Measurements from ENCODE around the gene MTRF1L. TPM values are rescaled to one million over a fixed set of nuclear protein-coding genes. Genes with fewer than 3 reads are reported as not detected.

The MTRF1L gene
- polyA plus RNA-seq, 1 donor (not counting 4 experiments of a cell fraction or from before 2014, with no cell fraction given), result 19.0 TPM

DNA sequence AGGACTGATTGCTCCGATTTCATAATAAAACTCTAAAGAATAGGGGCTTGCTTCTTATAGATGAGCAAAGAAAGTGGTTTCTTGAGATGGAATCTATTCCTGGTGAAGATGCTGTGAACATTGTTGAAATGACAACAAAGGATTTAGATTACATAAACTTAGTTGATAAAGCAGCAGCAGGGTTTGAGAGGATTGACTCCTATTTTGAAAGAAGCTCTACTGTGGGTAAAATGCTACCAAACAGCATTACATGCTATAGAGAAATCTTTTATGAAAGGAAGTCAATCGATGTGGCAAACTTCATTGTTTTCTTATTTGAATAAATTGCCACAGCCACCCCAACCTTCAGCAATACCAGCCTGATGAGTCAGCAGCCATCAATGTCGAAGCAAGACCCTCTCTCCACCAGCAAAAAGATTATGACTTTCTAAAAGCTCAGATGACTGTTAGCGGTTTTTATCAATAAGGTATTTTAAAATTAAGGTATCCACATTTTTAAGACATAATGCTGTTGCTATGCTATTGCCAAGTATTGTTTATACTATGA is 12.7 kb upstream of the MTRF1L start:
- Histone ChIP-seq H3K9ac (ENCODE audit: control insufficient read depth, extremely low read depth, insufficient read depth, low read length) (no peak overlapping the region), H3K4me1 (ENCODE audit: control insufficient read depth, extremely low read depth, insufficient read depth, low read length) (no peaks in the 10 kb centered on the region), H3K4me3 (ENCODE audit: control insufficient read depth in 2 of 3, extremely low read depth in 1 of 3, insufficient read depth in 2 of 3, low read depth in 1 of 3, low read length in 3 of 3) (no peak overlapping the region), H4K20me1 (ENCODE audit: control insufficient read depth, extremely low read depth, insufficient read depth, low read length) (no peaks in the 10 kb centered on the region), H3K9me1 (ENCODE audit: control insufficient read depth, extremely low read depth, insufficient read depth, low read length) (no peaks in the 10 kb centered on the region), H2AFZ (ENCODE audit: control insufficient read depth, low read length) (no peak overlapping the region), H3K27me3 (ENCODE audit: control insufficient read depth, extremely low read depth, insufficient read depth, low read length) (no peaks in the 10 kb centered on the region), H3K9me3 (ENCODE audit: control insufficient read depth, low read depth, low read length) (no peaks in the 10 kb centered on the region), H3K79me2 (ENCODE audit: control insufficient read depth, insufficient read depth, low read length) (no peaks in the 10 kb centered on the region), H3K36me3 (ENCODE audit: control insufficient read depth in 2 of 2, extremely low read depth in 1 of 2, insufficient read depth in 2 of 2, low read length in 2 of 2) (no peaks in the 10 kb centered on the region), H3K4me2 (ENCODE audit: control insufficient read depth, extremely low read depth, insufficient read depth, low read depth, low read length) (no peak overlapping the region), H3K27ac (ENCODE audit: control insufficient read depth, insufficient read depth, low read length) (no peak overlapping the region)
- FAIRE-seq, result no peak
- TF ChIP-seq, protein P1, sequence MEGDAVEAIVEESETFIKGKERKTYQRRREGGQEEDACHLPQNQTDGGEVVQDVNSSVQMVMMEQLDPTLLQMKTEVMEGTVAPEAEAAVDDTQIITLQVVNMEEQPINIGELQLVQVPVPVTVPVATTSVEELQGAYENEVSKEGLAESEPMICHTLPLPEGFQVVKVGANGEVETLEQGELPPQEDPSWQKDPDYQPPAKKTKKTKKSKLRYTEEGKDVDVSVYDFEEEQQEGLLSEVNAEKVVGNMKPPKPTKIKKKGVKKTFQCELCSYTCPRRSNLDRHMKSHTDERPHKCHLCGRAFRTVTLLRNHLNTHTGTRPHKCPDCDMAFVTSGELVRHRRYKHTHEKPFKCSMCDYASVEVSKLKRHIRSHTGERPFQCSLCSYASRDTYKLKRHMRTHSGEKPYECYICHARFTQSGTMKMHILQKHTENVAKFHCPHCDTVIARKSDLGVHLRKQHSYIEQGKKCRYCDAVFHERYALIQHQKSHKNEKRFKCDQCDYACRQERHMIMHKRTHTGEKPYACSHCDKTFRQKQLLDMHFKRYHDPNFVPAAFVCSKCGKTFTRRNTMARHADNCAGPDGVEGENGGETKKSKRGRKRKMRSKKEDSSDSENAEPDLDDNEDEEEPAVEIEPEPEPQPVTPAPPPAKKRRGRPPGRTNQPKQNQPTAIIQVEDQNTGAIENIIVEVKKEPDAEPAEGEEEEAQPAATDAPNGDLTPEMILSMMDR (optimal IDR thresholded peaks at IDR 0.05 in 1 of 3, IDR thresholded peaks at IDR 0.05 in 1 of 3, conservative IDR thresholded peaks at IDR 0.05 in 1 of 3; ENCODE audit: extremely low read depth in 1 of 3, insufficient read depth in 2 of 3, low read length in 3 of 3), result no peak
- TF ChIP-seq EZH2 (IDR thresholded peaks at IDR 0.05; ENCODE audit: low read length), result no peak
- no peak for DNase-seq (ENCODE audit: low read depth, low spot score)
- dilution Hi-C loops (cut with MboI; ENCODE audit: extremely low pct_ligation_motif_present, low sequenced_read_pairs), result no loop called here

DNA sequence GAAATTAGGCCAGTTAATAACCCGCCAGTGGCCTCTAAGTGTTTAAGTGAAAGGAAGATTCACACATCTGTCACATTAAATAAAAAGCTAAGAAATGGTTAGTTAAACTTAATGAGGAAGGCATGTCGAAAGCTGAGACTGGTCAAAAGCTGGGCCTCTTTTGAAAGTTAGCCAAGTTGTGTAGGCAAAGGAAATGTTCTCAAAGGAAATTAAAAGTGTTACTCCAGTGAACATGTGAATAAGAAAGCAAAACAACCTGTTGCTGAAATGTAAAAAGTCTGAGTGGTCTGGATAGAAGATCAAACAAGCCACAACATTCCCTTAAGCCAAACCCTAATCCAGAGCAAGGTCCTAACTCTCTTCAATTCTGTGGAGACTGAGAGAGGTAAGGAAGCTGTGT is 10.9 kb upstream of the MTRF1L start:
- no peak for FAIRE-seq

More for the DNA sequence above, 10.9 kb upstream of the MTRF1L start:
- dilution Hi-C loops (cut with MboI; ENCODE audit: extremely low pct_ligation_motif_present, low sequenced_read_pairs), result no loop called here
- no peaks in the 10 kb centered on the region for H3K4me1 ChIP-seq (ENCODE audit: control insufficient read depth, extremely low read depth, insufficient read depth, low read length)
- no peaks in the 10 kb centered on the region for H3K79me2 ChIP-seq (ENCODE audit: control insufficient read depth, insufficient read depth, low read length)
- no peaks in the 10 kb centered on the region for H3K36me3 ChIP-seq (ENCODE audit: control insufficient read depth in 2 of 2, extremely low read depth in 1 of 2, insufficient read depth in 2 of 2, low read length in 2 of 2)
- no peaks in the 10 kb centered on the region for H3K27me3 ChIP-seq (ENCODE audit: control insufficient read depth, extremely low read depth, insufficient read depth, low read length)
- H3K27ac ChIP-seq (ENCODE audit: control insufficient read depth, insufficient read depth, low read length), result no peak overlapping the region
- no peak overlapping the region for H2AFZ ChIP-seq (ENCODE audit: control insufficient read depth, low read length)
- no peaks in the 10 kb centered on the region for H3K9me1 ChIP-seq (ENCODE audit: control insufficient read depth, extremely low read depth, insufficient read depth, low read length)
- no peak overlapping the region for H3K4me2 ChIP-seq (ENCODE audit: control insufficient read depth, extremely low read depth, insufficient read depth, low read depth, low read length)
- no peaks in the 10 kb centered on the region for H3K9me3 ChIP-seq (ENCODE audit: control insufficient read depth, low read depth, low read length)
- no peak for DNase-seq (ENCODE audit: low read depth, low spot score)
- no peak for TF ChIP-seq EZH2 (IDR thresholded peaks at IDR 0.05; ENCODE audit: low read length)
- TF ChIP-seq, protein P1 (optimal IDR thresholded peaks at IDR 0.05 in 1 of 3, IDR thresholded peaks at IDR 0.05 in 1 of 3, conservative IDR thresholded peaks at IDR 0.05 in 1 of 3; ENCODE audit: extremely low read depth in 1 of 3, insufficient read depth in 2 of 3, low read length in 3 of 3), result no peak
- no peak overlapping the region for H3K4me3 ChIP-seq (ENCODE audit: control insufficient read depth in 2 of 3, extremely low read depth in 1 of 3, insufficient read depth in 2 of 3, low read depth in 1 of 3, low read length in 3 of 3)
- no peaks in the 10 kb centered on the region for H4K20me1 ChIP-seq (ENCODE audit: control insufficient read depth, extremely low read depth, insufficient read depth, low read length)
- no peak overlapping the region for H3K9ac ChIP-seq (ENCODE audit: control insufficient read depth, extremely low read depth, insufficient read depth, low read length)

Data from keratinocyte (primary cell).